Measurements from ENCODE around the gene CGB7.

DNA sequence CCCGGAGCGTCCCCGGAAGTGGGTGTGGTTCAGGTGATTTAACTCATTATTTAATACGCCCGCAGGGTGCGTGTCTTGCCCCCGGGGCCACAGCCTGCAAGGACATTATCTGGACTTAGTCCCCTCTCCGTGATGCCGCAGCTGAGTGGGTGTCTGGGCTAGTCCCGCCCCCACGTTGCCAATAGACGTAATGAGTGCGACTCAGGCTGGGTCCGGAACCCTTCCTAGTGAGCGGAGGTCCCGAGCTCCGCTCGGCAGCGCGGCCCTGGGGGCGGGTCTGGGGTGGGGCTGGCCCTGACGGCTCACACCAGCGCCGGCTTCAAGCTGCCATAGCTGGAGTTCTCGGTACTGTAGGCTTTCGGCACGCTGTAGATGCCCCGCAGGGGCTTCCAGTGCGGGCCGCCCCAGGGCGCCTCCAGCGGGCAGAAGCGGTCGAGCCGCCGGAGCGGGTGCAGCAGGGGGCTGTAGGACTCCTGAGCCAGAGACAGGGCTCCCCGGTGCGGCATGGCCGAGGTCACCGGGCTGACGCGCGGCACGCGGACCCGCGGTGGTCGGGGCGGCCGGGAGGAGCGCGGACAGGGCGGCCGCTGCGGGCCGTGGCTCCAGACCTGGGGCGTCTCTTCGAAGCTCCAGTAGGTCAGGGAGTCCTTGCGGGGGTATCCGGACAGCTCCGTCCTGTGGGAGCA lies 39.7 kb downstream of the CGB7 start:
- TF ChIP-seq GABPA (tag; conservative IDR thresholded peaks at IDR 0.05; ENCODE audit: low read depth): no peak
- TF ChIP-seq RAD51 (IDR thresholded peaks at IDR 0.05; ENCODE audit: borderline replicate concordance, low read depth): no peak
- peak; percentile 55; the same call in 1 of the 2 replicates for TF ChIP-seq POLR2A (conservative IDR thresholded peaks at IDR 0.05)
- no peak for TF ChIP-seq RCOR1 (IDR thresholded peaks at IDR 0.05; ENCODE audit: borderline replicate concordance in 1 of 2, low read depth in 2 of 2, low read length in 2 of 2)
- TF ChIP-seq, protein P1, sequence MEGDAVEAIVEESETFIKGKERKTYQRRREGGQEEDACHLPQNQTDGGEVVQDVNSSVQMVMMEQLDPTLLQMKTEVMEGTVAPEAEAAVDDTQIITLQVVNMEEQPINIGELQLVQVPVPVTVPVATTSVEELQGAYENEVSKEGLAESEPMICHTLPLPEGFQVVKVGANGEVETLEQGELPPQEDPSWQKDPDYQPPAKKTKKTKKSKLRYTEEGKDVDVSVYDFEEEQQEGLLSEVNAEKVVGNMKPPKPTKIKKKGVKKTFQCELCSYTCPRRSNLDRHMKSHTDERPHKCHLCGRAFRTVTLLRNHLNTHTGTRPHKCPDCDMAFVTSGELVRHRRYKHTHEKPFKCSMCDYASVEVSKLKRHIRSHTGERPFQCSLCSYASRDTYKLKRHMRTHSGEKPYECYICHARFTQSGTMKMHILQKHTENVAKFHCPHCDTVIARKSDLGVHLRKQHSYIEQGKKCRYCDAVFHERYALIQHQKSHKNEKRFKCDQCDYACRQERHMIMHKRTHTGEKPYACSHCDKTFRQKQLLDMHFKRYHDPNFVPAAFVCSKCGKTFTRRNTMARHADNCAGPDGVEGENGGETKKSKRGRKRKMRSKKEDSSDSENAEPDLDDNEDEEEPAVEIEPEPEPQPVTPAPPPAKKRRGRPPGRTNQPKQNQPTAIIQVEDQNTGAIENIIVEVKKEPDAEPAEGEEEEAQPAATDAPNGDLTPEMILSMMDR (IDR thresholded peaks at IDR 0.05 in 2 of 3, conservative IDR thresholded peaks at IDR 0.05 in 1 of 3; ENCODE audit: insufficient read depth in 2 of 3, low read depth in 1 of 3, low read length in 3 of 3): peak; percentile 51 to 72 (median 58); a peak in 5 of 6 replicates
- no peak for TF ChIP-seq FOS (IDR thresholded peaks at IDR 0.05; ENCODE audit: extremely low read depth, insufficient read length)
- no peak for TF ChIP-seq PHF8 (IDR thresholded peaks at IDR 0.05; ENCODE audit: borderline replicate concordance, low read length)
- no peak; a peak in 2 of 4 replicates for TF ChIP-seq NRF1 (conservative IDR thresholded peaks at IDR 0.05 in 1 of 2, IDR thresholded peaks at IDR 0.05 in 1 of 2)
- no peak for TF ChIP-seq CHD4 (IDR thresholded peaks at IDR 0.05; ENCODE audit: insufficient read depth, insufficient replicate concordance, low read depth, low read length, poor library complexity, severe bottlenecking)
- TF ChIP-seq CEBPB (tag; IDR thresholded peaks at IDR 0.05): no peak
- TF ChIP-seq, protein P2, sequence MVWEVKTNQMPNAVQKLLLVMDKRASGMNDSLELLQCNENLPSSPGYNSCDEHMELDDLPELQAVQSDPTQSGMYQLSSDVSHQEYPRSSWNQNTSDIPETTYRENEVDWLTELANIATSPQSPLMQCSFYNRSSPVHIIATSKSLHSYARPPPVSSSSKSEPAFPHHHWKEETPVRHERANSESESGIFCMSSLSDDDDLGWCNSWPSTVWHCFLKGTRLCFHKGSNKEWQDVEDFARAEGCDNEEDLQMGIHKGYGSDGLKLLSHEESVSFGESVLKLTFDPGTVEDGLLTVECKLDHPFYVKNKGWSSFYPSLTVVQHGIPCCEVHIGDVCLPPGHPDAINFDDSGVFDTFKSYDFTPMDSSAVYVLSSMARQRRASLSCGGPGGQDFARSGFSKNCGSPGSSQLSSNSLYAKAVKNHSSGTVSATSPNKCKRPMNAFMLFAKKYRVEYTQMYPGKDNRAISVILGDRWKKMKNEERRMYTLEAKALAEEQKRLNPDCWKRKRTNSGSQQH (CRISPR knock-in tag; IDR thresholded peaks at IDR 0.05): no peak
- TF ChIP-seq GATA2 (CRISPR knock-in tag; IDR thresholded peaks at IDR 0.05): no peak
- TF ChIP-seq NR2F6 (CRISPR knock-in tag; IDR thresholded peaks at IDR 0.05): no peak
